Activated CD4-positive, CD25-positive, alpha-beta regulatory T cell treated with anti-CD3 and anti-CD28 coated beads, Interleukin-2, amount 50 U/mL, for 24 hours (primary cell): ENCODE measurements around the gene OR14I1.

Experiments used
- ATAC-seq, 2 donors: fragments of 150-1000 bp; cut with Tn5 transposase; one replicate each; pipeline ENCODE4 v1.10.0; 2021; ENCODE audit warnings: mild to moderate bottlenecking in 1 of 2, moderate library complexity in 1 of 2

Gene OR14I1

DNA sequence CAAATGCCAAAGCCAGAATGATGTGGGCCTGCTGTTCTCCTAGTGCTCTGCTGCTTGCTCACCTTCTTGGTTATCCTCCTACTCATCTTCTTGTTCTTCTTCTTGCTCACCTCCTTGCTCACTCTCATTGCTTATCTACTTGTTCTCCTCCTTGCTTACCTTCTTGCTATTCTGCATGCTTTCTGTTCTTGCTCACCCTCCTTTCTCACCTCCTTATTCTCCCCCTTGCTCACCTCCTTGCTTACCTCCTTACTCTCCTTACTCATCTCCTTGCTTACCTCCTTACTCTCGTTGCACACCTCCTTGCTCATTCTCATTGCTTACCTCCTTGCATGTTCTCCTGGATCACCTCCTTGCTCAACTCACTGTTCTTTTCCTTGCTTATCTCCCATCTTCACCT lies at the start of gene OR14I1:
OR14I1 (minus strand) TSS at position 53 of the 400 bp plus-strand sequence.
- no peak for ATAC-seq

DNA sequence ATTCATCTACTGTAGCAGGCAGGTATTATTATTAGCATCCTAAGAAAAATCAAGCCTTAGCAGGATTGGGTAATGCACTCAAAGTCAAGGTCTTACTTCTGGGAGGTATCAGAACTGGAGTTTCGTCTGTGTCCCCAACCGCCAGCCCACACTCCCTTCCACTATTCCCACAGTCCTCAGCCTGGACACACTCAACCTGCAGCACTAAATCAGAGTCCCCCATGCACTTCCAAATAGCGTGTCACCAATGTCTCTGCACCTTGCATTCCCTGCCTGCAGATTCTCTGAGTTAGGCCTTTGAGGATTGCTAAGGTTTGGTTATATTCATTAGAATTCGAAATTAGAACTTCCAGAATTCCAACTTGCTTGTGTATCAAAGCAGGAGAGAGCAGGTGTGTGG lies 49.1 kb upstream of the OR14I1 start:
- no peak for ATAC-seq

DNA sequence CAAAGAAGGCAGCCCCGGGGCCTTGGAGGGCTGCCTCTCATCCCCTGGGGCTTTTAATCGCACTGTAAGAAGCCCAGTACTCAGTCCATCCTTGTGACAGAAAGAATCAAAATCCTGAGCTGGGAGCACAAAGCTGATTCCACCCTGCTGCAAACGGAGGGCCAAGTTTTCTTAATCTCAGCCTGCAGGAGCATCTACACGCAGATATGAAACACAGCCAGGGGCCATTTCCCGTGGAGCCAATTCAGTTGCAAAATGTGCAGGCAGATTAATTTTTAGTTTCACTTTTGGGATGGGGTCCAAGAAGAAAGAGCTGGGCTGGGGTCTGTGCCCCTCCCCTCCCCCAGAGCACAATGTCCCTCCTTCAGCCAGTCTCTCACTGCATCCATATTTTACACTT lies 48.6 kb upstream of the OR14I1 start:
- ATAC-seq = no peak

DNA sequence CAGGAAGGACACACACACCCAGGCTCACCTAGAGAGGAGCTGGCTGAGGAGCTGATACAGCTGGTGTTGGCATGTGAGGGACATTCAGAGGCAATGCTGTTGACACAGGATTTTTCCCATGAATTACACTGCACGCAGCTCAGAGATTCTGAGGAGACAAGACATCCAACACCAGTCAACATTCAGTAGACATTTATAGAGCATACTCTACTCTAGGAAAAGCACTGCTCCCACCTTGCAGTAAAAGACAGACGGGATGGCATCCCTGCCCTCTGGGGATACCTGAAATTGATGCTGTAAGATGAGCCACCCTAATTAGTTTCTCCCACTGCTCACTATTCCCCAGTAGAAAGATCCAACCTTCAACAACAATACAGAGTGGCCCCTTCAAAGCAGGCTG lies 47.9 kb upstream of the OR14I1 start:
- no peak for ATAC-seq

DNA sequence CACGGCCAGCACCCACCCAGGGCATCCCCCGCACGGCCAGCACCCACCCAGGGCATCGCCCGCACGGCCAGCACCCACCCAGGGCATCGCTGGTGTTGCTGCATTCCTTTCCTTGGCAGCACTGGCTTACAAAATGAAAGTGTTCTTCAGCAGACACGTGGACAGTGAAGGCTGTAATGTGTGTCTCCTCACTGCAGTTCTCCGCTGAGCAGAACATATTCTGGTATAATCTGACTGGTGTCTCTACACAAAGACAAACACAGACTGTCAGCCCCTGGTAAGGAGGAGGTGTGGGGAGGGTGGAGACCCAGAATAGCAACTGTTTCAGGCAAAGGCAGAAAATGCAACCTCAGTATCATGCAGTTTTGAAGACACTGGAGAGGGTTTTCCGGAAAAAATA lies 45.6 kb upstream of the OR14I1 start:
- ATAC-seq = no peak

DNA sequence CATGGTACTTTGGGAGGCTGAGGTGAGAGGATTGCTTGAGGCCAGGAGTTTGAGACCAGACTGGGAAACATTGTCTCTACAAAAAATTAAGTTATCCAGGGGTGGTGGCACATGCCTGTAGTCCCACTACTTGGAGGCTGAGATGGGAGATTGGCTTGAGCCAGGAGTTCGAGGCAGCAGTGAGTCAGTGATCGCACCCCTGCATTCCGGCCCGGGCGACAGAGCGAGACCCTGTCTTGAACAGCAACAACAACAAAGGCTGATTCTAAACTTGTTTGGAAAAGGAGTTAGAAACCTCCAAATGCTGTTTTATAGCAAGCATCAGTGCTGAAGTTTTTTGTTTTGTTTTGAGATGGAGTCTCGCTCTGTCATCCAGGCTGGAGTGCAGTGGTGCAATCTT lies 38.3 kb upstream of the OR14I1 start:
- ATAC-seq = no peak

DNA sequence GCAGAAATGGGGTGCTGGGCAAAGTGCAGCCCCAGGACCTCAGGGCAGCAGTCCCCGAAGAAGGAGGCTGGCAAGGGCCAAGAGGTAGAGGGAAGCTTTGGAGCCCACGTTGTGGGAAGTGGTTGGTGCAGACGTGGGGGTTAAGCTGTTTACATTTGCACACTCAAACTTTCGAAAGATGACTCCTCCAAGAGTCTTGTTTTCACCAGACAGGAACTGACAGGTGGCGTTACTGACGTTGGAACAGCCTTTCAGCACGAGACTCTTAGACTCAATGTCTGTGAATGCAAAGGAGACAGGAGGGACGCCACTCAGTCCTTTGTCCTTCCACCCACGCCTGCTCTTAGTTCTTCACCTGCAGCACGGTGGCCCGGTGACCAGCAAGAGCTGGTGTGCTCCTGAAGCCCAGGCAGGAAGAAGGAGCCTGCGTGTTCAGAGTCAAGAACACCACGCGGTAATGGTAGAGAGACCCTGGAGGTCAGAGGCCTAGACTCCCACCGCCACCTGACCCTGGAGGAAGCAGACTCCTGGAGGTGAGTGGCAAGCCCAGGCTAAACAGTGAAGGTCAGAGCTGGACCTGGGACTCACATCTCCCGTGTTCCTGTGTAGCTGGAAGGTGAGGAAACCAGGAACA lies 37.1 kb upstream of the OR14I1 start:
- no peak for ATAC-seq

DNA sequence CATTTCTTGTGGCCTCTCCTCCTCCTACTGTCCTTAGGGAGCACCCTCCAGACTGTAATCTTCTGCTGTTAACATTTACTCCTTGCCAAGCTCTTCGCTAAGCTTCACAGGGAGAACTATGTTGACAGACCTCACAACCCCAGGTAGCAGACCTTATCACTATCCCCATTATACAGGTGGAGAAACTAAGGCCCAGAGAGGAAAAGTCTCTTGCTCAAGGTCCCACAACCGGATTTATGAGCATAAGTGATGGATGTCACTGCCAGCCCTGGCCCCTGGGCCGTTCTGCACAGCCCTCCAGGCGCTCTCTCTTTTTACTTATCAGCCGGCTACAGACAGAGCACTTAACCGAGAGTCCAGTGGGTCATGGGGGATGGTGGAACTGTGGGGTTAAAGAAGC lies 34.9 kb upstream of the OR14I1 start:
- peak in 1 of 2 donors; percentile 9 for ATAC-seq

DNA sequence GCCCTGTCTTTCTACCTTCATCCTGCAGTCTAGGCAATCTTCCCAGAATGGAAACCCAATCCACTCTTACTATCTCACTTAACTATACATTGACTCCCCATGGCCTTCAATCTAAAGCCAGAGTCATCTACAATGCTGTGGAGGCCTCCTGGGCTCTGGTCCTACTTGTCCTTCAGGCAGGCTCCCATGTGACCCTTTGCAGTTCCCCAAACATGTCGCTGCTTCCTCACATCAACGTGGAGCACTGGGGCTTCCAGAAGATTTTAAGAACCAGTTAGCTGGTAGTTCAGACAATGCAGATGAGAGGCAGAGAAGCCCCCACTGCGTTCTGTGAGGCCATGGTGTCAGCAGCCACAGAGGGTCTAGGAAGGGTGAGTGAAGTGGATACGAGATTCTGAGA lies 34.4 kb upstream of the OR14I1 start:
- no peak for ATAC-seq

DNA sequence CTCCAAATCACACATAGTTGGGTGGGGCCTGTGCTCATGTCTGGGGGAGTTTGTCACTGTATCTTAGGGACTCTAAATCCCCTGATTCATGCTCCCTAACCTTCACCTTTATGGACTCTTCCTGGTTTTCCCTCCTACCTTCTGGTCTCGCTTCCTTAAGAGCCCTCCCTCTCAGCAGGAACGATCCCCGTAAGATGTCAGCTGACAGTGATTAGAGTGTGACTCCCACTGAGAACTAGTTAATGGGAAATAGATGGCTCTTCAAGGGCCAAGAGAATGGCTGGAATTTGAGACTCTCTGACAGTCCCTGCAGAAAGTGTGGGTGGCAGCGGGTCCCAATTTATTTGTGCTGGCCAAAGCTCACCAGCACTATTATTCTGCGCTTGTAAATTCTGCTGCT lies 31.0 kb upstream of the OR14I1 start:
- ATAC-seq = no peak

DNA sequence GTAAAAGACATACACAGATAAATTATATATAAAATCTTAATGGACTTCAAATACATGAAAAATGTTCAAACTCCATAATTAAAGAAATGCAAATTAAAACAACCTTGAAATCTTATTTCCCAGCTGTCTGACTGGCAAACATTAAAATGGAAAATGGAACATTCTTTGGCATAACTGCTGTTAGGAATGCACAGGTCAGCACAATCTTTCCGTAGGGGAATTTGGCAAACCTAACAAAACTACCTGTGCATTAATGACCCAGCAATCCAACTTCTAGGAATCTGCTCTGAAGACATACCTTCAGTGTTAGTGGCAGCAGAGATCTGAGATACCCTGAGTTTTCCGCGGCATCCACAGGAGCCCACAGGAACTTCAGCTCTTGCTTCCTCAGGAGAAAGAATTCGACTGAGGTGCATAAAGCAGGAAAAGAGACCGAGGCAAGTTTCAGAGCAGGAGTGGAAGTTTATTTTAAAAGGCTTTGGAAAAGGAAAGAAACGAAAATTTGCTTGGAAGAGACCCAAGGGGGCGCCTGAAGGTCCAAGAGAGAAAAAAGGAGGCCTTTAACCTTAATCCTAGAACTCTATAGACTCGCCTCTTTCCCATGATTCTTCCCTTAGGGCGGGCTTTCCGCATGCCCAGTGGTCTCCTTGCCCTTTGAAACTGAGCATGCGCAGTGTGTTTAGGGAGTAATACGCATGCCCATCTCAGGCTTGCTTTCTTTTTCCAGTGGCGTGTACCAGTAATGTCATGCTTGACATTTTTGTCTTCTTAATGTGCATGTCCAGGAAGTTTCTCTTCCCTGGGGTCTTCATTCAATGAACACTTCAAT lies 28.2 kb upstream of the OR14I1 start:
- ATAC-seq = no peak

DNA sequence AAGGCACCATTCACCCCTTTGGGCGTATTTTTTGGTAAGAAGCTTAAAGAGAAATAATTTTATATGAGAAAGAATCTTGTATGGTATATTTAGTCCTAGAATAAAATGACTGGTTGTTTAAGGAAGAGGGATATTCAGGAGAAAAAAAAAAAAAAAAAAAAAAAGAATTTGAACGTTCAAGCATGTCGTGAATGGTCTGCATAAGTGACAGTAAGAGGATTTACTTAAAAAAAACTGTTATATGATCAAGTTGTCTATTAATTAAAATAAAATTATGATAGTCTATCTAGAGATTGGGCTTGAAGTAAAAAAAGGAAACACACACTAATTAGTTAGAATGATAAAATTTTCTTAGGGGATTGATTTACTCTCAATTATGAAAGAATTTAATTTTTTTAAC lies 11.7 kb upstream of the OR14I1 start:
- no peak for ATAC-seq

DNA sequence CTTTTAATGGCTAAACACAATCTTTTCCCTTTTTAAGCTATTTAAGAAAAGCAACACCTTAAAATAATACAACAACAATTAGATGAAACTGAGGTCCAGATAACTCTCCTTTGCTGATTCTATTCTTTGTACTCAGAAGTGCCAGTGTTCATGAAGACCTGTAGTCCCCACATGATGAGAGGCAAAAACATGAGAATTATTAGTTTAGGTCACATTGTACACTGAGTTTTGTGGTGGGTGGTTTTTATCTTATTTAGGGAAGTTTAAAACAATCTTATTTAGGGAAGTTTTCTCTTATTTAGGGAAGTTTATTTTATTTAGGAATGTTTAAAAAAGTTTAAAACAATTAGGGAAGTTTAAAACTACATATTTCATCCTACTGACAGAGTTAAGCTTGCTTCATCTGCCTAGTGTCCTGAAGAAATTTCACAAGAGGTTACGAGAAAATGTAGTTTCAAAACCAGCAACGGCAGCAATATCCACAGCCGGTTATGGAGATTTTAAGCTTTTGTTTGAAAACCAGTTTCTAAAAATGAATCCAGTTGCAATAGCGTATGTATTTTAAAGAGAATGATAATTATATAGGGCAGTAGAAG lies 7.8 kb upstream of the OR14I1 start:
- no peak for ATAC-seq

DNA sequence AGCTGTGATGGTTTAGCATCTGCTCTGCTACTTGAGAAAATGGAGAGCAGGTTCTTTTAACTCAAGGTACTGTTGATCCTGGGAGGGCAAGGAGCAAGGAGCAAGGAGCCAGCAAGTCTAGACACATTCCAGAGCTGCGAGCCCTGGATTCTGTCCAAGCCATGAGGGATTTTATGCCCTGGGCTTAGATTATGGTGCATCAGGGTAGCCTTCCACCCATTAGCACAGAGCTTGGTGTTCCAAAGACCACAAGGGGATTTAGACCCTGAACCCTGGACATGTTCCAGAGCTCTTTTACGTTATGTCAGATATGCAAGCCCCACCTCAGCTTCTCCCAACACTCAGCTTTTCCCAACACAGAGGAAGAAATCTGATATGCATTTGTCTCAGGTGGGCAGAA lies 2.0 kb upstream of the OR14I1 start:
- no peak for ATAC-seq

DNA sequence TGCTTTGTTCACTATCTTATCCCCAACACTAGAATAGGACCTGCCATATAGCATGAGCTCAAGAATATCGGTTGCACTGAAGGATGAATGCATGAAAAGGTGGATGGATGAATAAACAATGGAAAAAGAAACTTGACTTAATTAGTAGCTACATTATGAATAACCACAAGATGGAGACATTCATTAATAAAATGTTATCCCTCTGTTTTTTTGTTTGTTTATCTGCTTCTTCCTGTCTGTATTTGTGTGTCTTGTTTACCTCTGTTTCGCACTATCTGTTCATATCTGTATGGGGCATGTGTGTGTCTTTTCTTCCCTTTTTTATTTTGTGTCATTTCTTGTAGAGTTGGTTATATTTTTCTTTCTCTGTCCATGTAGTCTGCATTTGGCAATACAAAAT lies 1.1 kb upstream of the OR14I1 start:
- no peak for ATAC-seq

DNA sequence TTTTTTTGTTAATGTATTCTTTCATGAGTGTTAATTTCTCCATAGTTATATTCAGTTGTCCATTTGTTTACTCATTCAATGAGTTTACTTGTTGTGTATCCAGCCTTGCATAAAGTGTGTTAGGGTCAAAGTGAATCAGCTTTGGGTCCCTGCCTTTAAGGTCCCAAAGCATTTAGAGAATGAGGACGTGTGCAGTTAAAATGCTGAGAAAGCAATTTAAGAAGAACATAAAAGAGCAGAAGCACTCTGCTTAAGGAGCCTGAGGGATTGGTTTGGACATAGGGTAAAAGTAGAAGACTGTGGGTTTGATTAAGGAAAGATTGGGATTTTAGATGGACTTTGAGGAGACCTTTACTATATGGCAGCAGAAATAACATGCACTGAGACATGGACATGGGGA lies 3.5 kb downstream of the OR14I1 start:
- no peak for ATAC-seq

DNA sequence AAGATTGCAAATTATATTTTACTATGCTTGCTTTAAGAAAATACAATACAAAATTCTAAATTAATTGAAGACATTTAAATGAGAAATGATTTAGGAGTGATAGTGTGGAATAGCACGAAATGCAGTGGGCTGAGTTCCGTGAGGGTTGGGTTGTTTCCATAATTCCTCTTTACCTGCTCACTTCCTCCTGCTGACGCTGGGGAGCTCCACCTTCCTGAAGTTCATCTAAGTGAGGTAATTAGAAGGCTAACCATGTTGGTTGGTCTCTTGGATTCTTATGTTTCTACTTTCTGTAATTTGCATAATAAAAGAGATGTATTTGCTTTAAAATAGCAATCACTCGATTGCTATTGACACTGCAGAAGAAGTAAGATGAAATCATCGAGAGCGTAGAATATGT lies 4.7 kb downstream of the OR14I1 start:
- no peak for ATAC-seq

DNA sequence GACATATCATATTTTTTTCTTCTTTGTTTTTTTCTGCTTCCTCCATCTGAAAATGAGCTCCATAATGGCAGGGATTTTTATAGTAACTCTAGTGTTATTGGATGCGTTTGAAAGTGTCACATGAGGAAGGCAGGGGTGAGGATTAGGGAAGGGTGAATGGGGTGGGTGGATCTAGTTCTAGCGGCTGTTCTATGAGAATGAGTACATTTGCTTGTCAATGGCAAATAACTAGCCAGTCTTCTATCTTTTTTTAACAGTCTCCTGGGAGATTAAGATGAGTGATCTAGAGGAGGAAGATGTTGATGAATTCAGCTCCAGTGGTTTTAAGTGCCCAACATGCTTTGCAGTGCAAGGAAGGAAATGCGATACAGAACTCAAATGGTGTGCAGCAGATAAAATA lies 5.8 kb downstream of the OR14I1 start:
- no peak for ATAC-seq

DNA sequence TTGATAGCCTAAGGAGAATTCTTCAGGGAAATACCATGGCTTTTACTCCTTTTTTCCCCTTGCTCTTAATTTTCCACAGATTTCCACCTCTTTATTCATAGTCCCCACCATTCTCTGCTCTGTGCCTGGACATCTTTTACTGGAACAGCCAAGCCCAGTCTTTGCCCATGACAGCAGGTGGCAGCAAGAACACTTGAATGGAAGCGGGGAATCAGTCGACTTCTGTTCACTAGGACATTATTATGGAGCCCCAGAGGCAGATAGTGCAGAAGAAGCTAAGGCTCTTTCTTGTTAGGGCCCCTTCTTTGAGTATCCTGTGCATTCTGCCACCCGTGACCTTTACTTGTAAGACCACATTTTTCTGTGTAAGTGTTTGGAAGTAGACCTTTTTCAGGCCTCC lies 6.3 kb downstream of the OR14I1 start:
- no peak for ATAC-seq

DNA sequence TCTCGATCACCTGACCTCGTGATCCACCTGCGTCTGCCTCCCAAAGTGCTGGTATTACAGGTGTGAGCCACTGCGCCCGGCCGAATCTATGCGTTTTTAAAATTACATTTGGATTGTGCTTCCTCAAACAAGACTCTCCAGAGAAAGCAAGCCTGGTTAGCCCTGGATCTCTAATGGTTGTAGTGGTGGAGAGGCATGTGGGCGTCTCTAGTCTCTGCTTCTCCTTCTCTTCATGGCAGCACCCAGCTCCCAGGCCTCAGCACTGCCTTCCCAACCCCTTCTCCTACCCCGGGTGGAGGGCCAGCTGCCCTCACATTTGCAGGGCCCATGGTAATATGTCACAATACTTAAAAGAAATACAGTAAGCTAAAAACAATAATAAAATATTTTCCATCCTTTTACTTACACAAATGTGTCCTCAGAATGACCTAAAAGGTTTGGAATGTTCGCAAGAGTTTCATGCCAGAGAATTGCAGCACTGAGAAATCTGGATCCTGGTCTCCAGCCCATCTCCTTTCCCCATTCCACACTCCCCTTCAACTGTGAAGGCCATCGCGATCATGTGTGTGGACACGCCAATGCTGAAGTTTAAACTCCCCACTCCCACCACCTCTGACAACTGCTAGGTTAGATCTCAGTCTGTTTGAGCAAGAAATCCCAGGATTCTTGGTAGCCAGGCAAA lies 7.0 kb downstream of the OR14I1 start:
- no peak for ATAC-seq

DNA sequence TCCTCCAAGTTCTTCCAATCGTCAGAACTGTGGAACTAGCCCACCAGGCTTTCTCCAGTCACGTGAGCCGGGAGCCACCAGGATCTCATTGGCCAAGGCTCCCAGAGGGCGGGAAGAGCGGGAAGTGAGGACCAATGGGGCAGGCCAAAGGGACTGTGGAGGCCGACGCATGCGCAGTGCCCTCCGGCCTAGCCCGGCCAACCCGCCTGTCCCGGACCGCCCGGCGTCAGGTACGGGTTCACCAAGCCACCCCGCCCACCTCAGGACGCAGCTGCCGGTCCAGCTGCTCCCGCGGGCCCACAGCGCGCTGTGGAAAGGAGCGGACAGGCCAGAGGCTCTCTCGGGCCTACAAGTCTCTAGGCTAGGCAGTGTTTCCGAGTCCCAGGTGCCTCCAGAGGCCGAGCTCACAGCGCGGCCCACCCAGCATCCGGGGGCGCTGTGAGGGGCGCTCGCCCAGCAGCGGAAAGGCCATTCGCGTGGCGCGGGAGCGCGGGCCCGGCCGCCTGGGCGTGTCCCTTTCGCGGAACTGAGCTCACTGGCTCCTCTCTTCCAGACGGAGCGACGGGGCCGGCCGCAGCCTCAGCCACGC lies 10.9 kb downstream of the OR14I1 start:
- no peak for ATAC-seq

DNA sequence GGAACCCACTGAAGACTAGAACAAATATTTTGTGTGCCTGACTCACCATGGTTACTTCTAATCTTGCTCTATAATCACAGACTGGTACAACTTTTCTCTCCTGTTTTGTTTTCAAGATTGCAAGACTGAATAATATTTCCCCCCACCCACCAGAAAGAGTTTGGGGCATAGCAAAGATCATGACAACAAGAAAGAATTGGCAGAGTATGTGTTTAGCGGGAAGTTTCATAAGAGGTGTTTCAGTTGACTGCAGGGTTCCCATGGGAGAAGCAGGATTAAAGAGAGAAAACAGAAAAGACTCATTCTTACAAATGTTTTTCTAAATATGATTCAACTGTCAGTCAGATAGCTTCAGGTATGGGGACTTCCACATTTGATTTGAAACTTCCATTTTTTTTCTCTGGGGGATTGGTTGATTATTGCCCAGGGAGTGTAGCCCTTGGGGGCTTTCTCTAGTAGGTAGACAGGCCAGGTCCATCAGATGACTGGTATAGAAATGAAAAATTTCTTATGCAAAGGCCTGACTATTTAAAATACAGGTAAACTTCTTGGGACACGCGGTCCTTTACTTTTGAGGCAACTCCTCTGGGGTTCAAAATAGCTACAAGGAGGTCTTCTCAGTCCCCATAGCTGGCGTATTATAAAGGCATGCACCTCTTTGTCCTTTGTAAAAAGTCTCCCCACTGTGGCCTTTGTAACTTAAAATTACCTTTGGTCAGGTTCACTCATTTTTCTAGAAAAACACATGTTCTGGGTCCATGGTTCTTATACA lies 13.9 kb downstream of the OR14I1 start:
- ATAC-seq = peak in 1 of 2 donors; percentile 38
